HepG2 (cell line): ENCODE data around the gene LYPD4. TPM values are rescaled to one million over a fixed set of nuclear protein-coding genes. Genes with fewer than 3 reads are reported as not detected.
A peak's percentile ranks its signal among the peaks of the same experiment; 100 is the strongest.

Source experiments
- FOXK1 ChIP-seq: sonication (generic); formaldehyde crosslinking; IDR thresholded peaks from 2 replicates; pipeline ENCODE4 v1.4.0; 2020; ENCODE audit warnings: low read depth, missing genetic modification reagents, borderline replicate concordance
- HOXA3 ChIP-seq: sonication (generic); formaldehyde crosslinking; IDR thresholded peaks from 2 replicates; pipeline ENCODE4 v1.5.0; 2020; ENCODE audit warnings: missing genetic modification reagents
- IRX3 ChIP-seq: sonication (generic); formaldehyde crosslinking; IDR thresholded peaks from 2 replicates; pipeline ENCODE4 v1.8.1; 2023; ENCODE audit warnings: mild to moderate bottlenecking, low read depth, missing genetic modification reagents, borderline replicate concordance
- KDM5B ChIP-seq: sonication (generic); formaldehyde crosslinking; IDR thresholded peaks from 2 replicates; pipeline ENCODE4 v1.4.0; 2020; ENCODE audit warnings: missing genetic modification reagents, mild to moderate bottlenecking, borderline replicate concordance
- MEIS2 ChIP-seq: sonication (generic); formaldehyde crosslinking; IDR thresholded peaks from 2 replicates; pipeline ENCODE4 v1.9.0; 2021; ENCODE audit warnings: mild to moderate bottlenecking, missing genetic modification reagents
- NCOA1 ChIP-seq: sonication (generic); formaldehyde crosslinking; IDR thresholded peaks from 2 replicates; pipeline ENCODE4 v1.9.0; 2021; ENCODE audit warnings: missing genetic modification reagents
- NCOR1 ChIP-seq: fragments of 200-600 bp; sonication (generic); IDR thresholded peaks from 2 replicates; pipeline ENCODE4 v1.7.0; 2017; ENCODE audit warnings: antibody characterized with exemption, low read length, borderline replicate concordance
- PRPF4 ChIP-seq: fragments of 200-400 bp; formaldehyde crosslinking; IDR thresholded peaks from 2 replicates; pipeline ENCODE4 v1.6.1; 2016; ENCODE audit warnings: low read length, low read depth; ENCODE audit not compliant: poor library complexity, severe bottlenecking
- SNAPC2 ChIP-seq: sonication (generic); formaldehyde crosslinking; IDR thresholded peaks from 2 replicates; pipeline ENCODE4 v1.8.1; 2022; ENCODE audit warnings: mild to moderate bottlenecking, missing genetic modification reagents
- ZBTB8A ChIP-seq: sonication (generic); formaldehyde crosslinking; IDR thresholded peaks from 2 replicates; pipeline ENCODE4 v1.4.0; 2020; ENCODE audit warnings: mild to moderate bottlenecking, low read depth, missing genetic modification reagents, borderline replicate concordance
- ZKSCAN1 ChIP-seq: fragments of 150-350 bp; IDR thresholded peaks from 2 replicates; pipeline ENCODE4 v1.6.1; 2014; ENCODE audit warnings: low read length
- ZMAT3 ChIP-seq: sonication (generic); formaldehyde crosslinking; conservative IDR thresholded peaks from 2 replicates; pipeline ENCODE4 v1.7.0; 2021; ENCODE audit warnings: missing genetic modification reagents
- ZNF232 ChIP-seq: sonication (generic); formaldehyde crosslinking; IDR thresholded peaks from 2 replicates; pipeline ENCODE4 v1.4.0; 2020; ENCODE audit warnings: missing genetic modification reagents, borderline replicate concordance
- ZNF331 ChIP-seq: sonication (generic); formaldehyde crosslinking; IDR thresholded peaks from 2 replicates; pipeline ENCODE4 v1.4.0; 2020; ENCODE audit warnings: missing genetic modification reagents
- ZNF335 ChIP-seq: sonication (generic); formaldehyde crosslinking; IDR thresholded peaks from 2 replicates; pipeline ENCODE4 v1.4.0; 2020; ENCODE audit warnings: missing genetic modification reagents
- ZNF549 ChIP-seq: sonication (generic); formaldehyde crosslinking; IDR thresholded peaks from 2 replicates; pipeline ENCODE4 v1.5.0; 2020; ENCODE audit warnings: missing genetic modification reagents
- ZNF670 ChIP-seq: sonication (generic); formaldehyde crosslinking; IDR thresholded peaks from 2 replicates; pipeline ENCODE4 v1.8.0; 2022; ENCODE audit warnings: mild to moderate bottlenecking, missing genetic modification reagents, borderline replicate concordance
- ZNF761 ChIP-seq: sonication (generic); formaldehyde crosslinking; conservative IDR thresholded peaks from 2 replicates; pipeline ENCODE4 v1.4.0; 2020; ENCODE audit warnings: mild to moderate bottlenecking, missing genetic modification reagents
- ZNF883 ChIP-seq: sonication (generic); formaldehyde crosslinking; IDR thresholded peaks from 2 replicates; pipeline ENCODE4 v1.5.1; 2020; ENCODE audit warnings: mild to moderate bottlenecking, missing genetic modification reagents; ENCODE audit errors: not compliant biosample characterization
- polyA plus RNA-seq, 8 experiments: library from polyadenylated mRNA; depleted of rRNA in 3 of 8; stranded (reverse) in 7 of 8; unstranded in 1 of 8; fragments of >200 nt; fragmentation: Illumina TruSeq in 4 of 8; extraction: Trizol in 4 of 8; gene quantifications; 2 replicates each; pipeline versions ENCODE4 v1.2.1 to v1.2.3, GENCODE V29; 2011 to 2016; ENCODE audit warnings: low read depth in 4 of 8, missing spikeins in 1 of 8, mixed read lengths in 1 of 8; ENCODE audit not compliant: insufficient read depth in 1 of 8
- total RNA-seq, 5 experiments: library from RNA; depleted of rRNA; stranded (reverse); fragments of >200 nt; fragmentation: Illumina TruSeq; extraction: Trizol; gene quantifications; 2 replicates each; pipeline ENCODE4 v1.2.3, GENCODE V29; 2016; ENCODE audit warnings: low read depth in 1 of 5
- TF ChIP-seq, protein P1 (sequence below): sonication (generic); formaldehyde crosslinking; IDR thresholded peaks from 2 replicates; pipeline ENCODE4 v1.9.0; 2021; ENCODE audit warnings: missing genetic modification reagents, borderline replicate concordance
- TF ChIP-seq, protein P2 (sequence below): sonication (generic); formaldehyde crosslinking; IDR thresholded peaks from 2 replicates; pipeline ENCODE4 v1.5.0; 2020; ENCODE audit warnings: mild to moderate bottlenecking, missing genetic modification reagents

The LYPD4 gene
- total and polyA plus RNA-seq, 2 of the 13 experiments (the other 11 are each of a cell fraction or from before 2014, with no cell fraction given): not detected

- TF ChIP-seq IRX3 (CRISPR knock-in tag): no peak
- no peak for TF ChIP-seq SNAPC2 (CRISPR knock-in tag)
- no peak for TF ChIP-seq FOXK1
- no peak for TF ChIP-seq ZNF331 (CRISPR knock-in tag)
- TF ChIP-seq ZNF670 (CRISPR knock-in tag): 0 out of 2 replicates have a peak, but pooled peaks have one; percentile 23
- no peak for TF ChIP-seq NCOR1
- peak; percentile 42 for TF ChIP-seq ZNF883 (CRISPR knock-in tag)
- no peak for TF ChIP-seq ZNF761
- TF ChIP-seq ZMAT3: no peak; the same call in 1 of the 2 replicates
- TF ChIP-seq, protein P1, sequence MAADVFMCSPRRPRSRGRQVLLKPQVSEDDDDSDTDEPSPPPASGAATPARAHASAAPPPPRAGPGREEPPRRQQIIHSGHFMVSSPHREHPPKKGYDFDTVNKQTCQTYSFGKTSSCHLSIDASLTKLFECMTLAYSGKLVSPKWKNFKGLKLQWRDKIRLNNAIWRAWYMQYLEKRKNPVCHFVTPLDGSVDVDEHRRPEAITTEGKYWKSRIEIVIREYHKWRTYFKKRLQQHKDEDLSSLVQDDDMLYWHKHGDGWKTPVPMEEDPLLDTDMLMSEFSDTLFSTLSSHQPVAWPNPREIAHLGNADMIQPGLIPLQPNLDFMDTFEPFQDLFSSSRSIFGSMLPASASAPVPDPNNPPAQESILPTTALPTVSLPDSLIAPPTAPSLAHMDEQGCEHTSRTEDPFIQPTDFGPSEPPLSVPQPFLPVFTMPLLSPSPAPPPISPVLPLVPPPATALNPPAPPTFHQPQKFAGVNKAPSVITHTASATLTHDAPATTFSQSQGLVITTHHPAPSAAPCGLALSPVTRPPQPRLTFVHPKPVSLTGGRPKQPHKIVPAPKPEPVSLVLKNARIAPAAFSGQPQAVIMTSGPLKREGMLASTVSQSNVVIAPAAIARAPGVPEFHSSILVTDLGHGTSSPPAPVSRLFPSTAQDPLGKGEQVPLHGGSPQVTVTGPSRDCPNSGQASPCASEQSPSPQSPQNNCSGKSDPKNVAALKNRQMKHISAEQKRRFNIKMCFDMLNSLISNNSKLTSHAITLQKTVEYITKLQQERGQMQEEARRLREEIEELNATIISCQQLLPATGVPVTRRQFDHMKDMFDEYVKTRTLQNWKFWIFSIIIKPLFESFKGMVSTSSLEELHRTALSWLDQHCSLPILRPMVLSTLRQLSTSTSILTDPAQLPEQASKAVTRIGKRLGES (CRISPR knock-in tag): no peak
- TF ChIP-seq ZKSCAN1: no peak
- no peak for TF ChIP-seq ZNF335
- TF ChIP-seq ZNF232 (CRISPR knock-in tag): no peak
- TF ChIP-seq MEIS2 (CRISPR knock-in tag): peak; percentile 63; the same call in 1 of the 2 replicates
- TF ChIP-seq PRPF4: no peak
- no peak; the same call in 1 of the 2 replicates for TF ChIP-seq KDM5B
- no peak for TF ChIP-seq HOXA3 (CRISPR knock-in tag)
- no peak for TF ChIP-seq ZNF549 (CRISPR knock-in tag)
- TF ChIP-seq ZBTB8A (CRISPR knock-in tag): no peak
- TF ChIP-seq, protein P2, sequence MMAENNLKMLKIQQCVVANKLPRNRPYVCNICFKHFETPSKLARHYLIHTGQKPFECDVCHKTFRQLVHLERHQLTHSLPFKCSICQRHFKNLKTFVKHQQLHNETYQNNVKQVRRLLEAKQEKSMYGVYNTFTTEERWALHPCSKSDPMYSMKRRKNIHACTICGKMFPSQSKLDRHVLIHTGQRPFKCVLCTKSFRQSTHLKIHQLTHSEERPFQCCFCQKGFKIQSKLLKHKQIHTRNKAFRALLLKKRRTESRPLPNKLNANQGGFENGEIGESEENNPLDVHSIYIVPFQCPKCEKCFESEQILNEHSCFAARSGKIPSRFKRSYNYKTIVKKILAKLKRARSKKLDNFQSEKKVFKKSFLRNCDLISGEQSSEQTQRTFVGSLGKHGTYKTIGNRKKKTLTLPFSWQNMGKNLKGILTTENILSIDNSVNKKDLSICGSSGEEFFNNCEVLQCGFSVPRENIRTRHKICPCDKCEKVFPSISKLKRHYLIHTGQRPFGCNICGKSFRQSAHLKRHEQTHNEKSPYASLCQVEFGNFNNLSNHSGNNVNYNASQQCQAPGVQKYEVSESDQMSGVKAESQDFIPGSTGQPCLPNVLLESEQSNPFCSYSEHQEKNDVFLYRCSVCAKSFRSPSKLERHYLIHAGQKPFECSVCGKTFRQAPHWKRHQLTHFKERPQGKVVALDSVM (CRISPR knock-in tag): 0 out of 2 replicates have a peak, but pooled peaks have one; percentile 15
- no peak for TF ChIP-seq NCOA1
Measured at GRCh38 chr19:41882568-41883462, 38.3 kb upstream of the LYPD4 start, which contains the start of gene ARHGEF1 (continued).
